Caco-2 (cell line): ENCODE data around the gene UBE2H. TPM values are rescaled to one million over a fixed set of nuclear protein-coding genes. Genes with fewer than 3 reads are reported as not detected.

ENCODE experiments used
- Bru-seq: library from RNA; stranded (reverse); fragments of 400-500 nt; gene quantifications from one replicate; lab custom pipeline; 2021; lab: Mats Ljungman, UMichigan
- BruChase-seq, 2 experiments: library from RNA; stranded (reverse); fragments of 400-500 nt; gene quantifications; one replicate each; lab custom pipeline; 2021; lab: Mats Ljungman, UMichigan
- BruUV-seq: library from RNA; stranded (reverse); fragments of 400-500 nt; replicated peaks from 2 replicates; lab custom pipeline; 2021; lab: Mats Ljungman, UMichigan
- CTCF ChIA-PET: fragments of 300-600 bp; sonication (Branson Sonifier 250); formaldehyde crosslinking; loops from one replicate; lab custom pipeline; 2022; ENCODE audit warnings: antibody characterized with exemption; lab: Charles Lee
- POLR2A ChIA-PET: fragments of 300-600 bp; sonication (Branson Sonifier 250); formaldehyde crosslinking; loops from one replicate; lab custom pipeline; 2022; ENCODE audit warnings: antibody characterized with exemption; lab: Charles Lee
- DNase-seq, 2 experiments: peaks; one replicate each; pipeline versions ENCODE4 v3.0.0 to v3.0.0-alpha.2; 2020 to 2022
- H3K27me3 ChIP-seq: replicated peaks from 2 replicates; pipeline ENCODE4 v1.6.0; 2011; ENCODE audit warnings: low read length; ENCODE audit not compliant: control insufficient read depth, insufficient read depth
- H3K36me3 ChIP-seq: 2 replicates; pipeline ENCODE4 v1.5.1; 2011; ENCODE audit warnings: low read length; ENCODE audit not compliant: control insufficient read depth, insufficient read depth
- H3K4me1 ChIP-seq: fragments of 250-450 bp; sonication (Bioruptor Pico); 2 replicates; pipeline ENCODE4 v1.5.1; 2020; ENCODE audit warnings: mild to moderate bottlenecking
- H3K4me3 ChIP-seq: 2 replicates; pipeline ENCODE4 v1.5.1; 2011; ENCODE audit warnings: low read depth, mild to moderate bottlenecking, control low read depth, low read length
- H3K9me3 ChIP-seq: fragments of 250-450 bp; sonication (Bioruptor Pico); 2 replicates; pipeline ENCODE4 v1.5.1; 2020; ENCODE audit warnings: mild to moderate bottlenecking, moderate library complexity
- H3K27ac Mint-ChIP-seq: one replicate; pipeline ENCODE4 v1.8.0; 2022; ENCODE audit warnings: mixed read lengths; ENCODE audit not compliant: unreplicated experiment
- H3K27me3 Mint-ChIP-seq: one replicate; pipeline ENCODE4 v1.8.0; 2022; ENCODE audit warnings: mixed read lengths; ENCODE audit not compliant: insufficient read depth, unreplicated experiment
- H3K36me3 Mint-ChIP-seq: one replicate; pipeline ENCODE4 v1.8.0; 2022; ENCODE audit warnings: mild to moderate bottlenecking, mixed read lengths; ENCODE audit not compliant: insufficient read depth, unreplicated experiment
- H3K4me1 Mint-ChIP-seq: one replicate; pipeline ENCODE4 v1.8.0; 2022; ENCODE audit warnings: low read depth, mixed read lengths; ENCODE audit not compliant: unreplicated experiment
- H3K4me3 Mint-ChIP-seq: one replicate; pipeline ENCODE4 v1.8.0; 2022; ENCODE audit warnings: mild to moderate bottlenecking, moderate library complexity, mixed read lengths; ENCODE audit not compliant: unreplicated experiment
- H3K9me3 Mint-ChIP-seq: one replicate; pipeline ENCODE4 v1.8.0; 2022; ENCODE audit warnings: mixed read lengths; ENCODE audit not compliant: unreplicated experiment
- CTCF ChIP-seq, 2 experiments: fragments of 200-600 bp in 1 of 2; IDR thresholded peaks; 1 replicate in 1 of 2; 2 replicates in 1 of 2; pipeline versions ENCODE4 v1.5.1 to v1.8.0; 2011 to 2022; ENCODE audit warnings: antibody characterized with exemption in 1 of 2, control low read depth in 1 of 2, inconsistent platforms in 1 of 2, low read depth in 1 of 2, low read length in 1 of 2, mild to moderate bottlenecking in 1 of 2, moderate library complexity in 1 of 2; ENCODE audit not compliant: insufficient read depth in 1 of 2, severe bottlenecking in 1 of 2, unreplicated experiment in 1 of 2
- intact Hi-C: fragments of 100-400 bp; cut with micrococcal nuclease; formaldehyde crosslinking; loops from one replicate; pipeline ENCODE4 v1.10.0; 2022; ENCODE audit not compliant: unreplicated experiment
- long read RNA-seq: library from polyadenylated mRNA; stranded (forward); transcript quantifications from one replicate; pipeline ENCODE4 v2.0.0, GENCODE V29; 2022
- total RNA-seq: library from RNA; stranded (reverse); gene quantifications from 2 replicates; pipeline ENCODE4 v1.2.3, GENCODE V29; 2022

The UBE2H gene
- total RNA-seq, result 35.7 and 43.2 TPM in 2 replicates
- percentile 79 among the genes with signal in this experiment for Bru-seq, nascent RNA
- BruChase-seq, experiment 1, labeled RNA remaining after a 2-hour chase, result percentile 76 among the genes with signal in this experiment
- percentile 81 among the genes with signal in this experiment for BruChase-seq, experiment 2, labeled RNA remaining after a 6-hour chase
- long read RNA-seq, full-length matches to known transcripts, result 73 of 82 reads
- long read RNA-seq, partial matches to known transcripts, result 1 of 82 reads
- long read RNA-seq, other reads (novel, unspliced or antisense), result 8 of 82 reads

GRCh38 chr7:129952653-129953560, at the start of gene UBE2H:
TSS of gene UBE2H (minus strand) at chr7:129952960. CDS start at chr7:129952555, 405 bp downstream.
- Mint-ChIP-seq H3K9me3 (no peaks in the 10 kb centered on the region), H3K27ac (peak within 1 kb of the TSS; percentile 93), H3K4me3 (no peak within 1 kb of the TSS), H3K27me3 (no peaks in the 10 kb centered on the region), H3K4me1 (peaks cover 8% of the 10 kb centered on the region), H3K36me3 (peaks cover 14% of the 10 kb centered on the region)
- Histone ChIP-seq H3K36me3 (no peaks in the 10 kb centered on the region), H3K27me3 (no peaks in the 10 kb centered on the region), H3K4me3 (peak within 1 kb of the TSS; percentile 80), H3K9me3 (no peaks in the 10 kb centered on the region), H3K4me1 (peaks cover 29% of the 10 kb centered on the region)
- TF ChIP-seq CTCF (IDR thresholded peaks at IDR 0.05; ENCODE audit: insufficient read depth in 1 of 2, low read depth in 1 of 2, low read length in 1 of 2, severe bottlenecking in 1 of 2, unreplicated experiment in 1 of 2), result no peak
- no TSS peak for BruUV-seq
- ChIA-PET CTCF (no interaction called here), POLR2A (no interaction called here)
- intact Hi-C loops, result no loop called here
- DNase-seq, result peak; percentile 92 to 94

- Mint-ChIP-seq H3K9me3 (no peaks in the 10 kb centered on the region), H3K36me3 (no peaks in the 10 kb centered on the region), H3K4me3 (no peak overlapping the region), H3K27me3 (no peaks in the 10 kb centered on the region), H3K4me1 (no peaks in the 10 kb centered on the region), H3K27ac (no peak overlapping the region)
- no peaks in the 10 kb centered on the region for H3K27me3 ChIP-seq
- H3K9me3 ChIP-seq, result no peaks in the 10 kb centered on the region
- CTCF ChIA-PET, result no interaction called here
- H3K36me3 ChIP-seq, result no peaks in the 10 kb centered on the region
- H3K4me3 ChIP-seq, result no peak overlapping the region
- TF ChIP-seq CTCF (IDR thresholded peaks at IDR 0.05; ENCODE audit: insufficient read depth in 1 of 2, low read depth in 1 of 2, low read length in 1 of 2, severe bottlenecking in 1 of 2, unreplicated experiment in 1 of 2), result no peak
- no peaks in the 10 kb centered on the region for H3K4me1 ChIP-seq
- POLR2A ChIA-PET, result interaction anchor here (0.6 kb wide), 1 partner anchor 1722 kb away, joined by 8 read pairs; no protein-coding TSS in a partner anchor
- no TSS peak for BruUV-seq
- intact Hi-C loops, result no loop called here
- no peak for DNase-seq
Observed at GRCh38 chr7:129998446-129998845, 45.7 kb upstream of the UBE2H start.

- no TSS peak for BruUV-seq
- no peaks in the 10 kb centered on the region for H3K27me3 ChIP-seq
- H3K9me3 Mint-ChIP-seq, result no peaks in the 10 kb centered on the region
- no peak for DNase-seq
- H3K27me3 Mint-ChIP-seq, result no peaks in the 10 kb centered on the region
- H3K4me3 Mint-ChIP-seq, result no peak overlapping the region
- no peaks in the 10 kb centered on the region for H3K4me1 ChIP-seq
- no peak for TF ChIP-seq CTCF (IDR thresholded peaks at IDR 0.05; ENCODE audit: insufficient read depth in 1 of 2, low read depth in 1 of 2, low read length in 1 of 2, severe bottlenecking in 1 of 2, unreplicated experiment in 1 of 2)
- H3K27ac Mint-ChIP-seq, result no peak overlapping the region
- ChIA-PET POLR2A (no interaction called here), CTCF (no interaction called here)
- intact Hi-C loops, result no loop called here
- H3K9me3 ChIP-seq, result no peaks in the 10 kb centered on the region
- no peak overlapping the region for H3K4me3 ChIP-seq
- no peaks in the 10 kb centered on the region for H3K36me3 Mint-ChIP-seq
- H3K4me1 Mint-ChIP-seq, result no peaks in the 10 kb centered on the region
- no peaks in the 10 kb centered on the region for H3K36me3 ChIP-seq
Observed at GRCh38 chr7:129997285-129997684, 44.5 kb upstream of the UBE2H start.
